HG03196 (cell line): ENCODE results near the gene IGF2R.

Experiments used
- ATAC-seq: cut with Tn5 transposase; IDR thresholded peaks from one replicate; pipeline ENCODE4 v1.9.1; 2021; ENCODE audit not compliant: unreplicated experiment

IGF2R gene

GRCh38 chr6:160070427-160070826, 101.5 kb downstream of the IGF2R start:
- no peak for ATAC-seq

GRCh38 chr6:160070831-160071230, 101.9 kb downstream of the IGF2R start:
- ATAC-seq, result no peak

- ATAC-seq, result no peak
These were observed 103.2 kb downstream of the IGF2R start for GRCh38 chr6:160071805-160072690.

- ATAC-seq, result no peak
These were observed 104.4 kb downstream of the IGF2R start for GRCh38 chr6:160073272-160073671.

GRCh38 chr6:160076009-160076408, 107.1 kb downstream of the IGF2R start:
- no peak for ATAC-seq

- no peak for ATAC-seq
These were observed 108.1 kb downstream of the IGF2R start for GRCh38 chr6:160077024-160077423.

- ATAC-seq, result no peak
These were observed 108.6 kb downstream of the IGF2R start for GRCh38 chr6:160077526-160077925.

GRCh38 chr6:160078883-160079685, 110.2 kb downstream of the IGF2R start:
- no peak for ATAC-seq

- ATAC-seq, result no peak
These were observed 110.8 kb downstream of the IGF2R start for GRCh38 chr6:160079686-160080043.

- ATAC-seq, result no peak
These were observed 111.2 kb downstream of the IGF2R start for GRCh38 chr6:160080097-160080496.

- no peak for ATAC-seq
These were observed 112.5 kb downstream of the IGF2R start for GRCh38 chr6:160081398-160081797.

- no peak for ATAC-seq
These were observed 113.7 kb downstream of the IGF2R start for GRCh38 chr6:160082627-160083026.

- ATAC-seq, result no peak
These were observed 115.4 kb downstream of the IGF2R start for GRCh38 chr6:160084198-160084776.

- ATAC-seq, result no peak
These were observed 116.3 kb downstream of the IGF2R start for GRCh38 chr6:160085226-160085625.

GRCh38 chr6:160085713-160086505, 117.0 kb downstream of the IGF2R start:
- ATAC-seq, result no peak

GRCh38 chr6:160086754-160087153, 117.9 kb downstream of the IGF2R start:
- no peak for ATAC-seq

- ATAC-seq, result no peak
These were observed 119.3 kb downstream of the IGF2R start for GRCh38 chr6:160088069-160088783.

GRCh38 chr6:160088784-160089533, 120.1 kb downstream of the IGF2R start:
- no peak for ATAC-seq

GRCh38 chr6:160089534-160089897, 120.6 kb downstream of the IGF2R start:
- no peak for ATAC-seq
